MCF 10A (cell line): ENCODE data around the gene PTPN3. TPM values are rescaled to one million over a fixed set of nuclear protein-coding genes. Genes with fewer than 3 reads are reported as not detected.

Source experiments
- BruUV-seq: library from RNA; stranded (reverse); fragments of 400-500 nt; replicated peaks from 2 replicates; lab custom pipeline; 2021; lab: Mats Ljungman, UMichigan
- CTCF ChIA-PET: fragments of 300-600 bp; sonication (Branson Sonifier 250); formaldehyde crosslinking; extraction: SDS; loops from one replicate; lab custom pipeline; 2021; ENCODE audit warnings: antibody characterized with exemption, inconsistent platforms; lab: Yijun Ruan, JAX
- POLR2A ChIA-PET: fragments of 300-600, 350-650 bp; sonication (Branson Sonifier 250); formaldehyde crosslinking; extraction: SDS; loops from one replicate; lab custom pipeline; 2020; ENCODE audit warnings: antibody characterized with exemption, inconsistent platforms; lab: Yijun Ruan, JAX
- DNase-seq: peaks from one replicate; pipeline ENCODE4 v3.0.0-alpha.2; 2018; ENCODE audit not compliant: unreplicated experiment
- H3K27ac Mint-ChIP-seq: one replicate; pipeline ENCODE4 v1.8.0; 2022; ENCODE audit warnings: mild to moderate bottlenecking, low read depth, mixed read lengths; ENCODE audit not compliant: unreplicated experiment
- H3K27me3 Mint-ChIP-seq: one replicate; pipeline ENCODE4 v1.8.0; 2022; ENCODE audit warnings: mixed read lengths; ENCODE audit not compliant: insufficient read depth, unreplicated experiment
- H3K36me3 Mint-ChIP-seq: one replicate; pipeline ENCODE4 v1.8.0; 2022; ENCODE audit warnings: mild to moderate bottlenecking, moderate library complexity, mixed read lengths; ENCODE audit not compliant: insufficient read depth, unreplicated experiment
- H3K4me1 Mint-ChIP-seq: one replicate; pipeline ENCODE4 v1.8.0; 2022; ENCODE audit warnings: mixed read lengths; ENCODE audit not compliant: insufficient read depth, unreplicated experiment
- H3K4me3 Mint-ChIP-seq: one replicate; pipeline ENCODE4 v1.8.0; 2022; ENCODE audit warnings: mild to moderate bottlenecking, moderate library complexity, mixed read lengths; ENCODE audit not compliant: unreplicated experiment
- H3K9me3 Mint-ChIP-seq: one replicate; pipeline ENCODE4 v1.8.0; 2022; ENCODE audit warnings: mixed read lengths; ENCODE audit not compliant: unreplicated experiment
- CTCF ChIP-seq: fragments of 200-600 bp; IDR thresholded peaks from one replicate; pipeline ENCODE4 v1.8.0; 2022; ENCODE audit warnings: antibody characterized with exemption, mild to moderate bottlenecking; ENCODE audit not compliant: unreplicated experiment
- intact Hi-C: fragments of 100-400 bp; cut with micrococcal nuclease; formaldehyde crosslinking; loops from 2 replicates; pipeline ENCODE4 v1.14.1; 2022
- total RNA-seq: library from RNA; stranded (reverse); gene quantifications from 2 replicates; pipeline ENCODE4 v1.2.3, GENCODE V29; 2022

Gene PTPN3
- total RNA-seq, 1 experiment from 2014 or later = 6.9 TPM

- no TSS peak for BruUV-seq
- no peak for DNase-seq
- H3K4me3 Mint-ChIP-seq = no peak overlapping the region
- H3K9me3 Mint-ChIP-seq = no peaks in the 10 kb centered on the region
- H3K36me3 Mint-ChIP-seq = no peaks in the 10 kb centered on the region
- peaks cover 39% of the 10 kb centered on the region for H3K4me1 Mint-ChIP-seq
- no peak overlapping the region for H3K27ac Mint-ChIP-seq
- ChIA-PET CTCF (interaction anchor here (0.5 to 14.7 kb wide), 3 partner anchors 11 to 20 kb away, joined by 3 to 225 read pairs (median 133); no protein-coding TSS in a partner anchor), POLR2A (interaction anchor here (0.7 to 10.5 kb wide), 4 partner anchors 12 to 990 kb away, joined by 3 to 344 read pairs (median 42); no protein-coding TSS in a partner anchor)
- intact Hi-C loops = no loop called here
- no peaks in the 10 kb centered on the region for H3K27me3 Mint-ChIP-seq
- TF ChIP-seq CTCF = no peak
These were observed 42.2 kb downstream of the PTPN3 start for GRCh38 chr9:109455861-109456260.

- no peak for DNase-seq
- no peak for TF ChIP-seq CTCF
- ChIA-PET POLR2A (interaction anchor here (0.7 to 10.5 kb wide), 3 partner anchors 12 to 989 kb away, joined by 3 to 344 read pairs (median 80); no protein-coding TSS in a partner anchor), CTCF (interaction anchor here (11.9 to 14.7 kb wide), 2 partner anchors 12 to 14 kb away, joined by 133 to 225 read pairs; no protein-coding TSS in a partner anchor)
- no peaks in the 10 kb centered on the region for H3K9me3 Mint-ChIP-seq
- no peak overlapping the region for H3K4me3 Mint-ChIP-seq
- peaks cover 42% of the 10 kb centered on the region for H3K4me1 Mint-ChIP-seq
- no peaks in the 10 kb centered on the region for H3K27me3 Mint-ChIP-seq
- intact Hi-C loops = no loop called here
- no peaks in the 10 kb centered on the region for H3K36me3 Mint-ChIP-seq
- no TSS peak for BruUV-seq
- no peak overlapping the region for H3K27ac Mint-ChIP-seq
These were observed 42.7 kb downstream of the PTPN3 start for GRCh38 chr9:109455391-109455790.

GRCh38 chr9:109454601-109455155 is 43.4 kb downstream of the PTPN3 start:
- Mint-ChIP-seq H3K36me3 (no peaks in the 10 kb centered on the region), H3K4me3 (no peak overlapping the region), H3K4me1 (peaks cover 46% of the 10 kb centered on the region), H3K9me3 (no peaks in the 10 kb centered on the region), H3K27ac (no peak overlapping the region), H3K27me3 (no peaks in the 10 kb centered on the region)
- no peak for TF ChIP-seq CTCF
- no peak for DNase-seq
- intact Hi-C loops = no loop called here
- no TSS peak for BruUV-seq
- CTCF ChIA-PET = interaction anchor here (0.7 to 14.7 kb wide), 3 partner anchors 13 to 441 kb away, joined by 3 to 225 read pairs (median 133); no protein-coding TSS in a partner anchor
- POLR2A ChIA-PET = interaction anchor here (1.2 to 10.5 kb wide), 4 partner anchors 8 to 73 kb away, joined by 4 to 344 read pairs (median 46); no protein-coding TSS in a partner anchor

GRCh38 chr9:109454041-109454440 is 44.1 kb downstream of the PTPN3 start:
- TF ChIP-seq CTCF = no peak
- Mint-ChIP-seq H3K4me3 (no peak overlapping the region), H3K27ac (peak overlapping the region; percentile 87), H3K4me1 (peaks cover 52% of the 10 kb centered on the region), H3K27me3 (no peaks in the 10 kb centered on the region), H3K9me3 (no peaks in the 10 kb centered on the region), H3K36me3 (peaks cover 3% of the 10 kb centered on the region)
- ChIA-PET CTCF (interaction anchor here (0.6 to 14.7 kb wide), 3 partner anchors 13 to 207 kb away, joined by 3 to 225 read pairs (median 133); no protein-coding TSS in a partner anchor), POLR2A (interaction anchor here (0.7 to 10.5 kb wide), 10 partner anchors 8 to 104 kb away, joined by 3 to 344 read pairs (median 4); no protein-coding TSS in a partner anchor)
- no TSS peak for BruUV-seq
- DNase-seq = no peak
- intact Hi-C loops = no loop called here
